ENCODE measurements around the gene ATG5. TPM values are rescaled to one million over a fixed set of nuclear protein-coding genes. Genes with fewer than 3 reads are reported as not detected.

The ATG5 gene
- total RNA-seq, 1 donor from 2014 or later: 25.5 TPM

DNA sequence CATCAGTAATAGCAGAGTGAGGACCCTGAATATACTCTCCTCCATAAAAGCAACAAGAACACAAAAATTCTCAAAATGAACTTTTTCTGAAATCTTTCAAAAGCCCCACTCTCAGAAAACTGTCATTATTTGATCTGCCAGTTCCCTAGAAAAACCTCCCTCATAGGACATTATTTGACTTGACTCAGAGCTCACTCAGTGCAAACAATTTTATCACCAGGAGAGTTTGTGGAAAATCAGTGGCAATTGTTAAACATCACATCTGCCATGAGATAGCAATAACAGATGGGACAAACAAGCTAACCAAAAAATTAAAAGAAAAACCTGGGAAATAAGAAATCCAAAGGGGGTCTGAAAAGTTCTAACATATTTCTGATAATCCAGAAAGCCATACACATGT is 100.0 kb downstream of the ATG5 start:
- no peak for TF ChIP-seq CTCF (conservative IDR thresholded peaks at IDR 0.05; ENCODE audit: low read depth, low read length)
- H3K4me3 ChIP-seq (ENCODE audit: low read depth, low read length): no peak overlapping the region
- no peak for DNase-seq (ENCODE audit: low read depth)

- DNase-seq (ENCODE audit: low read depth): peak; percentile 6
- no peak overlapping the region for H3K4me3 ChIP-seq (ENCODE audit: low read depth, low read length)
- peak; percentile 76 for TF ChIP-seq CTCF (conservative IDR thresholded peaks at IDR 0.05; ENCODE audit: low read depth, low read length)
Observed at GRCh38 chr6:106223300-106223930, 102.1 kb downstream of the ATG5 start.

GRCh38 chr6:106220485-106220884 is 105.1 kb downstream of the ATG5 start:
- DNase-seq (ENCODE audit: low read depth): no peak
- H3K4me3 ChIP-seq (ENCODE audit: low read depth, low read length): no peak overlapping the region
- TF ChIP-seq CTCF (conservative IDR thresholded peaks at IDR 0.05; ENCODE audit: low read depth, low read length): no peak

- no peak overlapping the region for H3K4me3 ChIP-seq (ENCODE audit: low read depth, low read length)
- DNase-seq (ENCODE audit: low read depth): no peak
- TF ChIP-seq CTCF (conservative IDR thresholded peaks at IDR 0.05; ENCODE audit: low read depth, low read length): no peak
Observed at GRCh38 chr6:106216527-106216926, 109.0 kb downstream of the ATG5 start.

GRCh38 chr6:106215608-106216007 is 110.0 kb downstream of the ATG5 start:
- no peak for DNase-seq (ENCODE audit: low read depth)
- no peak overlapping the region for H3K4me3 ChIP-seq (ENCODE audit: low read depth, low read length)
- no peak for TF ChIP-seq CTCF (conservative IDR thresholded peaks at IDR 0.05; ENCODE audit: low read depth, low read length)

GRCh38 chr6:106214531-106214930 is 111.0 kb downstream of the ATG5 start:
- H3K4me3 ChIP-seq (ENCODE audit: low read depth, low read length): no peak overlapping the region
- no peak for TF ChIP-seq CTCF (conservative IDR thresholded peaks at IDR 0.05; ENCODE audit: low read depth, low read length)
- no peak for DNase-seq (ENCODE audit: low read depth)

GRCh38 chr6:106213660-106214289 is 111.8 kb downstream of the ATG5 start:
- no peak for DNase-seq (ENCODE audit: low read depth)
- no peak overlapping the region for H3K4me3 ChIP-seq (ENCODE audit: low read depth, low read length)
- TF ChIP-seq CTCF (conservative IDR thresholded peaks at IDR 0.05; ENCODE audit: low read depth, low read length): no peak

All from epithelial cell of proximal tubule (primary cell).